ENCODE measurements around the gene COL5A3. TPM values are rescaled to one million over a fixed set of nuclear protein-coding genes. Genes with fewer than 3 reads are reported as not detected.

The COL5A3 gene
- total and polyA plus RNA-seq, 4 donors = 8.4 to 15.1 (median 10.5) TPM

- ATAC-seq (ENCODE audit: insufficient read depth, low FRiP score) (no peak), DNase-seq (no peak)
- TF ChIP-seq, protein P1, sequence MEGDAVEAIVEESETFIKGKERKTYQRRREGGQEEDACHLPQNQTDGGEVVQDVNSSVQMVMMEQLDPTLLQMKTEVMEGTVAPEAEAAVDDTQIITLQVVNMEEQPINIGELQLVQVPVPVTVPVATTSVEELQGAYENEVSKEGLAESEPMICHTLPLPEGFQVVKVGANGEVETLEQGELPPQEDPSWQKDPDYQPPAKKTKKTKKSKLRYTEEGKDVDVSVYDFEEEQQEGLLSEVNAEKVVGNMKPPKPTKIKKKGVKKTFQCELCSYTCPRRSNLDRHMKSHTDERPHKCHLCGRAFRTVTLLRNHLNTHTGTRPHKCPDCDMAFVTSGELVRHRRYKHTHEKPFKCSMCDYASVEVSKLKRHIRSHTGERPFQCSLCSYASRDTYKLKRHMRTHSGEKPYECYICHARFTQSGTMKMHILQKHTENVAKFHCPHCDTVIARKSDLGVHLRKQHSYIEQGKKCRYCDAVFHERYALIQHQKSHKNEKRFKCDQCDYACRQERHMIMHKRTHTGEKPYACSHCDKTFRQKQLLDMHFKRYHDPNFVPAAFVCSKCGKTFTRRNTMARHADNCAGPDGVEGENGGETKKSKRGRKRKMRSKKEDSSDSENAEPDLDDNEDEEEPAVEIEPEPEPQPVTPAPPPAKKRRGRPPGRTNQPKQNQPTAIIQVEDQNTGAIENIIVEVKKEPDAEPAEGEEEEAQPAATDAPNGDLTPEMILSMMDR (IDR thresholded peaks at IDR 0.05; ENCODE audit: control extremely low read depth, extremely low read depth) = no peak
- H3K27me3 ChIP-seq (ENCODE audit: control insufficient read depth in 3 of 3, insufficient read depth in 3 of 3, low read length in 2 of 3) = no peaks in the 10 kb centered on the region
- no peak overlapping the region for H3K27ac ChIP-seq (ENCODE audit: low read depth in 1 of 2, low read length in 1 of 2)
- no peak overlapping the region for H3K4me3 ChIP-seq
- H3K4me1 ChIP-seq (ENCODE audit: control insufficient read depth in 5 of 5, insufficient read depth in 5 of 5, low read length in 5 of 5) = no peaks in the 10 kb centered on the region
- H3K9me3 ChIP-seq (ENCODE audit: control insufficient read depth in 4 of 4, insufficient read depth in 3 of 4, low read length in 3 of 4) = no peaks in the 10 kb centered on the region
- no peaks in the 10 kb centered on the region for H3K36me3 ChIP-seq (ENCODE audit: control insufficient read depth in 4 of 4, insufficient read depth in 4 of 4, low read length in 4 of 4)
- WGBS, 2 donors = 88 to 92% methylated on average over 23 of the region's 23 CpGs
- H3K9ac ChIP-seq (ENCODE audit: insufficient read depth in 1 of 2, low read length in 2 of 2) = no peak overlapping the region
These were observed 11.1 kb upstream of the COL5A3 start for GRCh38 chr19:10021446-10021845.

- Histone ChIP-seq H3K27me3 (ENCODE audit: control insufficient read depth in 3 of 3, insufficient read depth in 3 of 3, low read length in 2 of 3) (no peaks in the 10 kb centered on the region), H3K9ac (ENCODE audit: insufficient read depth in 1 of 2, low read length in 2 of 2) (no peak overlapping the region), H3K4me3 (no peak overlapping the region), H3K4me1 (ENCODE audit: control insufficient read depth in 5 of 5, insufficient read depth in 5 of 5, low read length in 5 of 5) (no peaks in the 10 kb centered on the region), H3K27ac (ENCODE audit: low read depth in 1 of 2, low read length in 1 of 2) (no peak overlapping the region), H3K9me3 (ENCODE audit: control insufficient read depth in 4 of 4, insufficient read depth in 3 of 4, low read length in 3 of 4) (no peaks in the 10 kb centered on the region), H3K36me3 (ENCODE audit: control insufficient read depth in 4 of 4, insufficient read depth in 4 of 4, low read length in 4 of 4) (no peaks in the 10 kb centered on the region)
- TF ChIP-seq, protein P1 (IDR thresholded peaks at IDR 0.05; ENCODE audit: control extremely low read depth, extremely low read depth) = no peak
- DNase-seq (no peak), ATAC-seq (ENCODE audit: insufficient read depth, low FRiP score) (no peak)
- 78 to 86% methylated on average over 6 of the region's 6 CpGs for WGBS, 2 donors
These were observed 10.5 kb upstream of the COL5A3 start for GRCh38 chr19:10020851-10021250.

GRCh38 chr19:10019246-10019645 is 8.9 kb upstream of the COL5A3 start:
- H3K36me3 ChIP-seq (ENCODE audit: control insufficient read depth in 4 of 4, insufficient read depth in 4 of 4, low read length in 4 of 4) = no peaks in the 10 kb centered on the region
- H3K4me3 ChIP-seq = no peak overlapping the region
- WGBS, 2 donors = 85 to 86% methylated on average over 5 of the region's 5 CpGs
- DNase-seq (no peak), ATAC-seq (ENCODE audit: insufficient read depth, low FRiP score) (no peak)
- H3K9ac ChIP-seq (ENCODE audit: insufficient read depth in 1 of 2, low read length in 2 of 2) = no peak overlapping the region
- no peaks in the 10 kb centered on the region for H3K9me3 ChIP-seq (ENCODE audit: control insufficient read depth in 4 of 4, insufficient read depth in 3 of 4, low read length in 3 of 4)
- no peaks in the 10 kb centered on the region for H3K27me3 ChIP-seq (ENCODE audit: control insufficient read depth in 3 of 3, insufficient read depth in 3 of 3, low read length in 2 of 3)
- TF ChIP-seq, protein P1 (IDR thresholded peaks at IDR 0.05; ENCODE audit: control extremely low read depth, extremely low read depth) = no peak
- H3K4me1 ChIP-seq (ENCODE audit: control insufficient read depth in 5 of 5, insufficient read depth in 5 of 5, low read length in 5 of 5) = no peaks in the 10 kb centered on the region
- H3K27ac ChIP-seq (ENCODE audit: low read depth in 1 of 2, low read length in 1 of 2) = no peak overlapping the region

- no peak overlapping the region for H3K27ac ChIP-seq (ENCODE audit: low read depth in 1 of 2, low read length in 1 of 2)
- ATAC-seq (ENCODE audit: insufficient read depth, low FRiP score) = no peak
- no peak for DNase-seq
- no peaks in the 10 kb centered on the region for H3K36me3 ChIP-seq (ENCODE audit: control insufficient read depth in 4 of 4, insufficient read depth in 4 of 4, low read length in 4 of 4)
- H3K4me1 ChIP-seq (ENCODE audit: control insufficient read depth in 5 of 5, insufficient read depth in 5 of 5, low read length in 5 of 5) = no peaks in the 10 kb centered on the region
- 82 to 84% methylated on average over 9 of the region's 9 CpGs for WGBS, 2 donors
- H3K9me3 ChIP-seq (ENCODE audit: control insufficient read depth in 4 of 4, insufficient read depth in 3 of 4, low read length in 3 of 4) = no peaks in the 10 kb centered on the region
- no peaks in the 10 kb centered on the region for H3K27me3 ChIP-seq (ENCODE audit: control insufficient read depth in 3 of 3, insufficient read depth in 3 of 3, low read length in 2 of 3)
- TF ChIP-seq, protein P1 (IDR thresholded peaks at IDR 0.05; ENCODE audit: control extremely low read depth, extremely low read depth) = no peak
- no peak overlapping the region for H3K9ac ChIP-seq (ENCODE audit: insufficient read depth in 1 of 2, low read length in 2 of 2)
- no peak overlapping the region for H3K4me3 ChIP-seq
These were observed 8.5 kb upstream of the COL5A3 start for GRCh38 chr19:10018786-10019185.

Measured in lung (tissue), 12 donors.